HG02678 (cell line): ENCODE data around the gene PRKG1.
A peak's percentile ranks its signal among the peaks of the same experiment; 100 is the strongest.
"Not testable (repeated sequence)": the region's sequence is repeated elsewhere in the genome, so short reads cannot be mapped to it uniquely, and the experiment has no call there.

ENCODE experiments used
- ATAC-seq: cut with Tn5 transposase; IDR thresholded peaks from one replicate; pipeline ENCODE4 v1.9.1; 2021; ENCODE audit warnings: mild to moderate bottlenecking, moderate library complexity; ENCODE audit not compliant: unreplicated experiment

PRKG1 gene

DNA sequence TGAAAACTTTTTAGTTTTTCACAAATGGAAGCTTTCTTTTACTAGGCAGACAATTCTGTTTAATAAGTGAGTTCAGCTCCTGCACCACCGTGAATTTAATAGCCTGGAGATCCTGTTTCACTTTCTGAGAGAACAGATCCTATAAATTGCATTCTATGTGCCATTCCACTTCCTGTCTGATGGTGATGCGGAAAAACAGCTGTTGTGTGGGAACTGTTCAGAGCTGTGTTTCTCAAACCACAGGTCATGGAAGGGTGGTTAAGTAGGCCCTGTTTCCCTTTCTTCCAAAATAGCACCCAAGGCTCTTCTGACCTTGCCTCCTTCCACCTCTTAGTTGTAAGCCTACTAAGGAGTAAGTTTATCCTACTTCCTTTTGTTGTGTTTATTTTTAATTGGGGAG lies 1142.6 kb downstream of the PRKG1 start:
- peak; percentile 64 for ATAC-seq

DNA sequence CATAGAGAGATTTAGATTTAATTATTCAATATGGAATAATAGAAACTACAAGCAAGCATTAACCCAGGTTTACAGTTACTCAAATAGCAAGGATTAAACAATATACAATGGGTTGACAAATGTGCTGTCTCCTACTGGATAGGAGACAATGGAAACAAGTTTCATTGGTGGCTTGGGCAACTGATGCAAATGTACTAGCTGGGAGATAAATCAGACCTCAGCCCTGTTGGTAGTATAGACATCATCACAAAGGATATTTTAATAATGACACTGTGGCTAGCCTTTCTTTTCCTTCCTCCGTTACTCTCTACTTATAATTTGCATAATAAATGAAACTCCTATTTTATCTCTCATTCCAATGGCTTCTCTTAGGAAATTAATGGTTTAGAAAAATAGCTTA lies 1143.2 kb downstream of the PRKG1 start:
- ATAC-seq, result no peak

DNA sequence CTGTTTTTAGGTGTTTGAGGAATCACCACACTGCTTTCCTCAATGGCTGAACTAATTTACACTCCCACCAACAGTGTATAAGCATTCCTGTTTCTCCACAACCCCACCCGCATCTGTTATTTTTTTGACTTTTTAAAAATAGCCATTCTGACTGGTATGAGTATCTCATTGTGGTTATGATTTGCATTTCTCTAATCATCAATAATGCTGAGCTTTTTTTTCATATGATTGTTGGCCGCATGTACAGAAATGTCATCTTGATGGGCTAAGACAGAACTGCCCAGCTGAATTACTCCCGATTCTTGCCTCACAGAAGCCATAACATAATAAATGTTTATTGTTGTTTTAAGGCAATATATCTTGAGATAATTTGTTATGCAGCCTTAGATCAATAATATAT lies 1146.7 kb downstream of the PRKG1 start:
- ATAC-seq, result no peak

DNA sequence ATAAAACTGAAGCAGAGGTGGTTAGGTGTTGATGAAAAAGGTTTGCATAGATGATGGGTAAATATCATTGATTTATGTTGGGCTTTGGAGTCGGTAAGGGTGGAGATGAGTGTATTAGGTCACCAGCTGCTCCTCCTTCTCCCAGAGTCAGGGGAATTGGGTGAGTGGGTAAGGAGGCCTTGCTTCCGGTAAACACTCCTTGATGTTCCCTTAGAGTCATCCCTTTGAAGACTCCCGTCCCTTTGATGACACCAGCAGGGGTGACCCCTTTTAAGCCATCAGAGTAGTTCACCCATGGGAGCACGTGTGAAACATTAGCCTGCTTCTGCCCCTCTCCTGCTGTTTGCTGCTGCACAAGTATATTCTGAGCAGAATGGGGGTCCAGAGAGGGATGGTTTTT lies 1147.6 kb downstream of the PRKG1 start:
- ATAC-seq, result no peak

DNA sequence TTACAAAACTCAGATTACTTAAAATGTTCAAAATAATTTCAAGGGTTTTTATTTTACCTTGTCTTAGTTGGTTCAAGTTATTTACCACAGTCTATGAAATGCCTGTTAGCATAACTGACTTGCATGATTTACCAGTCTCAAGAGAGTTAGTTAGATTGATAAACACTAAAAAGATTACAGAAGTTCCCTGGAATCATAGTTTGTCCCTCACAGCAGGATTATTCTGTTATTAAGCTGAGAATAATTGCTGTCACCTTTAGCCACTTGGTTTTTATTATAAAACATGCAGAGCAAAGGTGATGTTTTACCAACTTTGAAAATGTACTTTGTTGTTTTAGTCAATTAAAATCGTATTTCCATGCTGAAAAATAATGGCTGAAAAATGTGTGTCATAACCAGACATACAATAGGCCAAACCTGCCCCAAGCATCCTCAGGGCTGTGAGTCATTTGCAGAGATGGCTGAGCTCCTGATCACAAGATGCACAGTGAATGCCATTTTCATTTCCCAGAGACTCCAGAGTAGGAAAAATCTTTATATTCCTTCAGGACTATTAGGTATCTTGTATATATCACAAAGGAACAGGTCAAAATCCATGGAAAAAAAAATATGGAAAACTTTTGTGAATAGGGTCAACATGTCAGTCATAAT lies 1152.0 kb downstream of the PRKG1 start:
- ATAC-seq, result no peak

DNA sequence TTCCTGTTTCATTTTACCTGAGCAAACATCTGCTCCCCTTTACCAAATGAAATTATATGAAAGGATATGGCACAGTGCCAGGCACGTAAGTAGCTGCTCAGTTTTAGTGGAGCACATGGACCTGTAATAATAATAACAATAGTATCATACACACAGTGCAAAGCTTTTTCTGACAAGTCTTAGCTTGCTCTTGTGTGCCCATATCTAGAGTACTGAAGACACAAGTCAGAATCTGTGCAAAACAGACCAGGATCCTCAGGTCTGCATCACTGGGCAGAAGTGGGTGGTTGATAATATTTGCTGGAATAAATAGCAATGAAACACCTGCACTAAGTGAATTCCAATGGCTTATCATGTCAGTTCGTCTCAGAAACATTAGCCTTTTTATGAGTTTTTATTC lies 1154.3 kb downstream of the PRKG1 start:
- no peak for ATAC-seq

DNA sequence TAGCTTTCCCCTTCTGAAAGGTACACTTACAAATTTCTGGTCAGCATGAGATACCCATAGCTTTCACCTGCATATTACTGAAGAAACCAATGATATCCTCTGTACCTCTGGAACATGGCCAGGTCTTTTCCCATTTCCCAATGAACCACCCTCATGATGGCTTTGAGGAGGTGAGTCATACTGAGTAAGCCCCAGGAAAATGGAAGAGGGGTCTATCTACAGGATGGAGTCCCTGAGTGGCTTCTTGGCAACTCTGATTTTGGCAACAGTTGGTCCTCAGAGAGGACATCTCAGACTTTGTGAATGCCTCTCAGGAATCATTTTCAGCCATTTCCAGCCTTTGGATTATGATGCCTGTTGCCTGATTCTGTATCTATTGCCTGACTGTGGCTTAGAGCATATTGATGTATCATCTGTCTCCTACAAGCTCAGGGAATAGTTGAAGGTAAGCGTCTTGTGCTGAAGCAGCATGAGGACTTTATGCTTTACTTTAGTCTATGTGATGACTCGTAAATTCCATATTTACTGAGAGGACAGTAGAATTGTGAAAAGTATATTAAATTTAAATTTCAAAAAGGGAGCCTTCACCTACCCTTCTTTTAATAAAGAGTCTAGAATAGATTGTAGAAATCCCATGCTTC lies 1155.1 kb downstream of the PRKG1 start:
- no peak for ATAC-seq

DNA sequence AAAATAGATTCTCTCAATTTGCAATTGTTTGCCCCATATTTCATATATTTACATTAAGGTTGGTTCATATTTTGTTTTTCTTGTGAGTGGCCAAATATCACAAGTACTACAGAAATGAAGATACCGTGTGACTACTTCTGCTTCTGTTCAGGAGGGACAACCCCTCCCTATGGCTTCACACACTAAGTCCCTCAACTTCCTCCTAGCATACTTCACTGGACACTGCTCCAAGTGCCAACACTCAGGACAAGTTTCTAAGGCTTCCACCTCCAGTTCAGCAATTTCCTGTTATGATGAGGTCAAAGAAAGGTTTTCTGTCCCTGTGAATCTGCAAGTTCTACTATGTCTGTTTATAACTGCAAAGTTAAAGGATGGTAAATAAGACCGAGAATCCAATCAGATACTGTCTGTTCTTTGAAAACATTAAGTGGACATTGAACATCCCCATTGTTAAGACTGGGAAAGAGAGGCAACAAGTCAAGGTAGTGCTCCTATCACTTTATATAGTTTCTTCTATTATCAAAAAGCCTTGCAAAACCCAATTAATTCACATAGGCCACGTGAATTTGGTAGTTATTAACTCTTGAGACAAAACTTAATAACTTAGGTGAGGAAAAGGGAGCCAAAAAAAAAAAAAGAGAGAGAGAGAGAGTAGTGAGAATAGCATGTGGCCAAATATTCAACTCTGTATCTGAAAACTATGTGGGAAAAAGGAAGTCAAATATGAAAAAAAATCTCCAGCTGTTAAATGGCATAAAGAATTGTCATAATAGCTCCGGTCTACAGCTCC lies 1158.5 kb downstream of the PRKG1 start:
- ATAC-seq, result peak; percentile 96

DNA sequence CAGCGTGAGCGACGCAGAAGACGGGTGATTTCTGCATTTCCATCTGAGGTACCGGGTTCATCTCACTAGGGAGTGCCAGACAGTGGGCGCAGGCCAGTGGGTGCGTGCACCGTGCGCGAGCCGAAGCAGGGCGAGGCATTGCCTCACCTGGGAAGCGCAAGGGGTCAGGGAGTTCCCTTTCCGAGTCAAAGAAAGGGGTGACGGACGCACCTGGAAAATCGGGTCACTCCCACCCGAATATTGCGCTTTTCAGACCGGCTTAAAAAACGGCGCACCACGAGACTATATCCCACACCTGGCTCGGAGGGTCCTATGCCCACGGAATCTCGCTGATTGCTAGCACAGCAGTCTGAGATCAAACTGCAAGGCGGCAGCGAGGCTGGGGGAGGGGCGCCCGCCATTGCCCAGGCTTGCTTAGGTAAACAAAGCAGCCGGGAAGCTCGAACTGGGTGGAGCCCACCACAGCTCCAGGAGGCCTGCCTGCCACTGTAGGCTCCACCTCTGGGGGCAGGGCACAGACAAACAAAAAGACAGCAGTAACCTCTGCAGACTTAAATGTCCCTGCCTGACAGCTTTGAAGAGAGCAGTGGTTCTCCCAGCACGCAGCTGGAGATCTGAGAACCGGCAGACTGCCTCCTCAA lies 1159.2 kb downstream of the PRKG1 start:
- ATAC-seq, result not testable (repeated sequence)

DNA sequence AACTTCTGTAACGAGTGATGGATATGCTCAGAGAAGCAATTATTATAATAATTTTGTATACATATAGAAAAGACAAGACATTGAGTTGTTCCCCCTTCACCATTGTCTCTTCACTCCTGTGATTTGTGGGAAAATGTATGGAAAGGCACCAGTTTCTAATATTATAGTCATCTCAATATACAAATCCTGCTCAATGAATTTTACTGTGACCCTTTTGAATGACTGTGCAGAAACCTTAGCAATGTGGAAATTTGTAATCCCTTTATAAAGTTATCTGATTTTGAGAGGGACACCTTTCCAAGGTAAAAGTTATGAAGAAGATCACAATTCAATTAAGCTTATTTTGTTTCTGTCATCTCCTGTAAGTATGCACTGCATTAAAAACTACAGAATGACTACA lies 1165.5 kb downstream of the PRKG1 start:
- ATAC-seq, result no peak

DNA sequence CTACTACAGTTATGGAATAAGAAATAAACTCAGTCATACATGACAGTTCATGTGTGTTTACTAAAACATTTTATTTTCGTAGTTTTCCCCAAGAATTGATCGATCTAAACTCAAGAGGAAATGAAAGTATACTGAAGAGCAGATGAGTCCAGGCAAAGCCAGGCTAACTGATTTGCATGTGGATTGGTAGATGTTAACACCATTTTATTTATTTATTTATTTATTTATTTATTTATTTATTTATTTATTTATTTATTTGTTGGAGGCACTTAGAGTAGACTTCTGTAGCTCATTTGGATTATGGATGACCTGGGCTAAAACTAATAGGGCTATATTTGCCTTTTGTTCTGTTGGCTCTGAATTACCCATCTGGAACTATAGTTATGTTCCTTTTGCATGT lies 1171.3 kb downstream of the PRKG1 start:
- ATAC-seq, result no peak

DNA sequence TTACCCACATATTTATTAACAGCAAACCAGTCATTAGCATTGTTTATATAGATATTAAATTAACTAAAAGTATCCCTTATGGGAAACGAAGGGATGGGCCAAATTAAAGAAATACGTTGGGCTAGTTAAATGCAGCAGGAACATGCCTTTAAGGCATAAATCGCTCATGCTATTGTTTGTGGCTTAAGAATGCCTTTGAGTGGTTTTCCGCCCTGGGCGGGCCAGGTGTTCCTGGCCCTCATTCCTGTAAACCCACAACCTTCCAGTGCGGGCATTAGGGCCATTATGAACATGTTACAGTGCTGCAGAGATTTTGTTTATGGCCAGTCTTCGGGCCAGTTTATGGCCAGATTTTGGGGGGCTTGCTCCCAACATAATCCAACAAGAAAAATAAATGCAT lies 1173.6 kb downstream of the PRKG1 start:
- not testable (repeated sequence) for ATAC-seq

DNA sequence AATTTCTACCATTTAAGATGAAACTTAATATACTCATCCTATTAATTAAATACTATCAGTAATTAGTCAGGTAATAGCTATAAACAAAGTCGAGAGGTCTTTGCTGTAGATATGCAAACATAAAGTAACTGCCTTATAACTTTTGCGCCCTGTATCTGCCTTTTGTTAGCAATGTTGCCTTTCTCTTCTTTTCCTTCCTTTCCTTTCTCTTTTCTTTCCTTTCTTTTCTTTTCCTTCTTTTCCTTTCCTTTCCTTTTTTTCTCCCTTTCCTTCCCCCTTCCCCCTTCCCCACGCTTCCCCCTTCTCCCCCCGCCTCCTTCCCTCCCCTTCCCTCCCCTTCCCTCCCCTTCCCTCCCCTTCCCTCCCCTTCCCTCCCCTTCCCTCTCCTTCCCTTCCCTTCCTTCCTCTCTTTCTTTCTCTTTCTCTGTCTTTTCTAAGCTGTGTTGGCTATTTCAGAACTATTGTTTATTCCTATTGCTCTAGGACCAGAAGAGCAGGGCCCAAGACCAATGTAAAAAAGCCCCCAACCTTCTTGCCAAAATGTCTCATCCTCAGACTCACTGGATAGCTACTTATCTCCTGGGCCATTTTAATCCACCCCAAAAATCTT lies 1174.5 kb downstream of the PRKG1 start:
- no peak for ATAC-seq

DNA sequence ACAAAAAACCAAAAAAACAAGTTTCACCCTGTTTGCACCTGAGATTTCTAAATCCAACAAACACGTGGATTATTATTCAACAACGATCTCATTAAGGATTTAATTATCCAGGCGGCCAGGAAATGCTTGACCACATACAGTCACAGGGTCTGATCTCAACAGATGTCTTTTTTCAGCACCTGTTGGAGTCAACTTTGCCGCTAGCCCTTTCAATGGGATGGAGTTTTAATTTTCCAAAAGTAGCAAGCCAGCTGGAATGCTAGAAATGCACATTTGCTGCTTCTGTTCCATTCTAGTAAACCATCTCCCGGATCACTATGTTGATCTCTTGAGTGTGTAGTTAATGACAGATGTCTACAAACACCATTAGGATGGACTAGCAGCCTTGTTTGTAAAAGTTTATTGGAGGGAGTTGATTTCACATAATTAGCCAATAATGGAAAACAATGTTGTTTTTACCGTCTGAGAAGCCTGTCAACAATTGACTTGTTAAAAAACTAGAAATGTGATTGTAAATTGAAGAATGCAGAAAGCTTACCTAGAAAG lies 1175.6 kb downstream of the PRKG1 start:
- ATAC-seq, result no peak

DNA sequence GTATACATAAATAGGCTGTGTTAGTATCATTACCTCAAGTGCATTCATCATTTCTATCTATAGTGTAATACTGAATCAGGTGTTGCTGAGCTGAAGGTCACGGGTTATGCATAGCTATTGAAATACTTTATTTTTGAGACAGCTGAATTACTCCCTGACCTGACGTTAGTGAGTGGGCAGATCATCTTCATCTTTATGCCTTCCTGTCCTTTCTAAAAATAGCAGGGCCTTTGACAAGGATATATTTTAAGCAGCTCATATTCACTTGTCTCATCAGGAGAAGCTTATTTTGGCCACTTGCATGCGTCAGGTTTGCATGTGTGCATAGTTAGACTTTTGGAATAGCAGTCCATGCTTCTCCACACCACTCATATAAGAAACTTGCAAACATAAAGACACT lies 1176.2 kb downstream of the PRKG1 start:
- ATAC-seq, result no peak

DNA sequence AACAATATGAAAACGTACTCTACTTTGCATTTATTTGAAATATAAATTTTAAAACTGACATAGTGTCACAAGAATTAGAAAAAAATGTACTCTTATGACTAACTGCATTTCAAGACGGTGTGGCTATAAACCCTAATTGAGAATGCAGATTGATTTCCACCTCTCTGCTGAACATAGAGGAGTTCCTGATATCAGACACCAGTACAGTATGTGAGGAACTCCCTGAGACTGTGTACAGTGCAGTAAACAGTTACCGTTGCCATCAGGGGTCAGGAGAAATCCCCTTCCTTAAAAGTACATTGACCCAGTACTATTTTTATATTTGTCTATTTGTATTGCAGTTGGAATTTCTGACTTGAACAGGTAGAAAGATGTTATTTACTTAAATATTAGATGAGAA lies 1178.0 kb downstream of the PRKG1 start:
- ATAC-seq, result no peak

DNA sequence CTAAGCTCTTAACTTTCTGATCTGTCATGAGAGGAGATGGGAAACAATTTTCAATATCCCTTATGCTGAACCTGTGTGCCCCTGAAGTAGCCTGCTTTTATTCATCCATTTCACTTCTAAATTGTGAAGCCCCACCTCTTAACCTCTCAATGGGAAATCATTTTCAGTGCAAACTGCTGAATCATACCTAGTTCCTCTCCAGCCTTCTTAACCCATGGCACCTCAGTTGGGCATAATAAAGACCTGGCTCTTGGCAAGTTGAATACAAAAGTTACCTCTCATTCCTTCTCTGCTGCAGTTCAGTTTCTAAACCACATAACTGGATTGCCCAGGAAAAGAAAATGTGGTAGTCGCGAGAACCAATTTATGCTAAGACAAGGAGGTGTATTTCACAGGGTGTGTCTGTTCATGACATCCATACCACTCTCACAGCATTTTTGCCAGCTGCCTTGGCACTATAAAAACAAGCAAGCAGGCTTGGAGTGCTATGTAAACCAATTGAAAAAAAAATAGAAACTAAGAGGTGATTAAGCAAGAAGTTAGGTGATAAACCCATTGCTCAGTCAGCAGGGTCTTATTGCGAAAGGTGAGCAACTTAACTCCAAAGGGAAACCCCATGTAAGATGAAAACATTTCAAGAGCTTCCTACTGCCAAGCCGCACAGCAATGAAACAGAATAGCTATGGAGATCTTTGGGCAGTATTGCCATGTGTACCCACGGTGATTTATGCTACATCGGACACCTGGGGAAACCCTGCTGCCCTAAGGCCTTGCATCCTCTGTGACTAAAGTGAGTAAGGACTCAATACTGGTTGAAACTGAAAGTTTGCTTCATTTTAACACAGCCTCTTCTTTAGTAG lies 1182.8 kb downstream of the PRKG1 start:
- peak; percentile 99 for ATAC-seq

DNA sequence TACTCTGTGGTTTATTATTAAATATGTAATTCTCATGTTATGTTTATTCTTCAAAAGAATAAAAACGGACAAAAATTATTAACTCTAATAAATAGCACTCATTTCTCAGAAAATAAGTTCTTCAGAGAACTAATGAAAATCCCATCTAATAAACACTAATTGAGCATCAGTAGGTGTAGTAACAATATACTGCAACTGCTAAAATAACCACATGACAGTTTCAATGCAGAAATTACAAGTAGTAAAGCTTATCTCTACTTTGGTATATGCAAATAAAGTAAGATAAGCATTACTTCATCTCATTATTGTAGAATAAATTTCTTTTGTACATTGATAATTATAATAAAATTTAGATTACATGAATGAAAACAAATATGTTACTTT lies 1183.4 kb downstream of the PRKG1 start:
- ATAC-seq, result peak; percentile 73

DNA sequence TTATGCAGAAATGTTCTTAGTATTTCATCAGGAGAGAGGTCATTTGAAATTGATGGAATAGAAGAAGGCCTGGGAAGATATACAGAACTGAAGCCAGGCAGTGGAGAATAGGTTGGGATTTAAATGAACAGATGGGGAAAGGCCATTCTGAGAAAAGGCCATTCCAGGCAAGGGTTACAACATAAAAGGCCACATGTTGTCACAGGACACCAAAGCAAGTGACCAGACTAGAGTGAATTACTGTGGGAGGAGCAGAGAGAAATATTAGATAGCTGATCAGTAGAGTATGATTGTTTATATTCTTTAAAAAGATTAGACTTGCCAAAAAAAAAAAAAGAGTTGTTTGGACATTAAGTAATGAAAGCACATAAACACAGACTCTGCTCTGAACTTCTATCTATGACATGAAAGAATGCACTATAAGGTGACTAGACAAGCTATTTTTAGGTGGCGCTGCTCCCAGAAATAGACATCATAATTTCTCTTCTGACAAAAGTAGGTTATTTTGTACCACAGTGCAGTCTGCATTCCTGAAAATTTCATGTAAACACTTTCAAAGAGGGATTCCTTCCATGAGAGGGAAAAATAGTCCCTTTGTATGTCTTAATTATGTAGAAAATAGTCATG lies 1184.6 kb downstream of the PRKG1 start:
- no peak for ATAC-seq

DNA sequence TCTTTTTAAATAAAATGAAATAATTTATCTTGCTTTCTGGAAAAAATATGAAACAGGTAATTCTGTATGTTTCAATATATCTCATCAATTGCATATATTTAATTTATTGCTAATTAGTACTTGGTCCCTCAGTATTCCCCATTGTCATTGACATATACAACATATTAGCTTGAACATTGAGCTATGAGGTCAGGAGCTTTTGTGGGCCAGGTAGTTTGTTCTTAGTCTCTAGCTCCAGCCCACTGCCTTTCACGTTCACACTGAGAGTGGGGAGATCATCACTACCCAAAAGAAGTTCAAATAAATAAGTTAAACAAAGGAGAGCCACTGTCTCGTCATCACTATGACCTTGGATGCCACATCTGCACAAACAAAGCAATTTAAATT lies 1185.1 kb downstream of the PRKG1 start:
- ATAC-seq, result no peak
